HepG2 (cell line): ENCODE results near the gene NME4. TPM values are rescaled to one million over a fixed set of nuclear protein-coding genes. Genes with fewer than 3 reads are reported as not detected.

Experiments
- HNRNPK ChIP-seq: fragments of 200-400 bp; formaldehyde crosslinking; IDR thresholded peaks from 2 replicates; pipeline ENCODE4 v1.6.1; 2018; ENCODE audit warnings: low read length, low read depth, moderate library complexity, mild to moderate bottlenecking; ENCODE audit not compliant: poor library complexity, severe bottlenecking
- PCBP1 ChIP-seq: fragments of 200-400 bp; formaldehyde crosslinking; IDR thresholded peaks from 2 replicates; pipeline ENCODE4 v1.6.1; 2017; ENCODE audit warnings: mild to moderate bottlenecking, low read depth, low read length, borderline replicate concordance
- SALL1 ChIP-seq: sonication (generic); formaldehyde crosslinking; IDR thresholded peaks from 2 replicates; pipeline ENCODE4 v1.8.0; 2022; ENCODE audit warnings: mild to moderate bottlenecking, missing genetic modification reagents
- SETDB1 ChIP-seq: sonication (generic); formaldehyde crosslinking; IDR thresholded peaks from 2 replicates; pipeline ENCODE4 v1.5.1; 2020; ENCODE audit warnings: missing genetic modification reagents, mild to moderate bottlenecking, borderline replicate concordance
- SIX1 ChIP-seq: sonication (generic); formaldehyde crosslinking; IDR thresholded peaks from 2 replicates; pipeline ENCODE4 v1.4.0; 2020; ENCODE audit warnings: missing genetic modification reagents, borderline replicate concordance
- THAP11 ChIP-seq: IDR thresholded peaks from 2 replicates; pipeline ENCODE4 v1.6.1; 2016; ENCODE audit warnings: missing biosample characterization, missing genetic modification reagents
- polyA plus RNA-seq, 8 experiments: library from polyadenylated mRNA; depleted of rRNA in 3 of 8; stranded (reverse) in 7 of 8; unstranded in 1 of 8; fragments of >200 nt; fragmentation: Illumina TruSeq in 4 of 8; extraction: Trizol in 4 of 8; gene quantifications; 2 replicates each; pipeline versions ENCODE4 v1.2.1 to v1.2.3, GENCODE V29; 2011 to 2016; ENCODE audit warnings: low read depth in 4 of 8, missing spikeins in 1 of 8, mixed read lengths in 1 of 8; ENCODE audit not compliant: insufficient read depth in 1 of 8
- total RNA-seq, 5 experiments: library from RNA; depleted of rRNA; stranded (reverse); fragments of >200 nt; fragmentation: Illumina TruSeq; extraction: Trizol; gene quantifications; 2 replicates each; pipeline ENCODE4 v1.2.3, GENCODE V29; 2016; ENCODE audit warnings: low read depth in 1 of 5
- TF ChIP-seq, protein P1 (sequence below): IDR thresholded peaks from 2 replicates; pipeline ENCODE4 v1.6.1; 2012; ENCODE audit warnings: low read depth, low read length, improper control_type of control experiment
- TF ChIP-seq, protein P2 (sequence below): sonication (generic); formaldehyde crosslinking; IDR thresholded peaks from 2 replicates; pipeline ENCODE4 v1.4.0; 2020; ENCODE audit warnings: missing genetic modification reagents
- TF ChIP-seq, protein P3 (sequence below): sonication (generic); formaldehyde crosslinking; IDR thresholded peaks from 2 replicates; pipeline ENCODE4 v1.4.0; 2020; ENCODE audit warnings: missing genetic modification reagents, borderline replicate concordance

The NME4 gene
- total and polyA plus RNA-seq, 2 of the 13 experiments (the other 11 are each of a cell fraction or from before 2014, with no cell fraction given) = 121 to 263 TPM

DNA sequence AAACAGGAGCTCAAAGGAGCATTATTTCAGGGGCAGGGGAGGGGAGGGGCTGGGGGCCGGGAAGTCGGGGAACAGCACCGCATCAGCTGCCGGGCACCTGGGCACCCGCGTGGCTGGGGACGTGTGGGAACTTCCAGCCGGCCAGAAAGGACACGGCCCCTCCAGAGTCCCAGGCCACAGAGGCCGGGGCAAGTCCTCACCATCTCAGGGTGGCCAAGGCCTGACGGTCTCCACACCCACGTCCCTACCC is 16.3 kb upstream of the NME4 start (continued):
- TF ChIP-seq, protein P1, sequence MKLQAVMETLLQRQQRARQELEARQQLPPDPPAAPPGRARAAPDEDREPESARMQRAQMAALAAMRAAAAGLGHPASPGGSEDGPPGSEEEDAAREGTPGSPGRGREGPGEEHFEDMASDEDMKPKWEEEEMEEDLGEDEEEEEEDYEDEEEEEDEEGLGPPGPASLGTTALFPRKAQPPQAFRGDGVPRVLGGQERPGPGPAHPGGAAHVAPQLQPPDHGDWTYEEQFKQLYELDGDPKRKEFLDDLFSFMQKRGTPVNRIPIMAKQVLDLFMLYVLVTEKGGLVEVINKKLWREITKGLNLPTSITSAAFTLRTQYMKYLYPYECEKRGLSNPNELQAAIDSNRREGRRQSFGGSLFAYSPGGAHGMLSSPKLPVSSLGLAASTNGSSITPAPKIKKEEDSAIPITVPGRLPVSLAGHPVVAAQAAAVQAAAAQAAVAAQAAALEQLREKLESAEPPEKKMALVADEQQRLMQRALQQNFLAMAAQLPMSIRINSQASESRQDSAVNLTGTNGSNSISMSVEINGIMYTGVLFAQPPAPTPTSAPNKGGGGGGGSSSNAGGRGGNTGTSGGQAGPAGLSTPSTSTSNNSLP = no peak
- TF ChIP-seq HNRNPK = peak; percentile 0
- TF ChIP-seq, protein P2, sequence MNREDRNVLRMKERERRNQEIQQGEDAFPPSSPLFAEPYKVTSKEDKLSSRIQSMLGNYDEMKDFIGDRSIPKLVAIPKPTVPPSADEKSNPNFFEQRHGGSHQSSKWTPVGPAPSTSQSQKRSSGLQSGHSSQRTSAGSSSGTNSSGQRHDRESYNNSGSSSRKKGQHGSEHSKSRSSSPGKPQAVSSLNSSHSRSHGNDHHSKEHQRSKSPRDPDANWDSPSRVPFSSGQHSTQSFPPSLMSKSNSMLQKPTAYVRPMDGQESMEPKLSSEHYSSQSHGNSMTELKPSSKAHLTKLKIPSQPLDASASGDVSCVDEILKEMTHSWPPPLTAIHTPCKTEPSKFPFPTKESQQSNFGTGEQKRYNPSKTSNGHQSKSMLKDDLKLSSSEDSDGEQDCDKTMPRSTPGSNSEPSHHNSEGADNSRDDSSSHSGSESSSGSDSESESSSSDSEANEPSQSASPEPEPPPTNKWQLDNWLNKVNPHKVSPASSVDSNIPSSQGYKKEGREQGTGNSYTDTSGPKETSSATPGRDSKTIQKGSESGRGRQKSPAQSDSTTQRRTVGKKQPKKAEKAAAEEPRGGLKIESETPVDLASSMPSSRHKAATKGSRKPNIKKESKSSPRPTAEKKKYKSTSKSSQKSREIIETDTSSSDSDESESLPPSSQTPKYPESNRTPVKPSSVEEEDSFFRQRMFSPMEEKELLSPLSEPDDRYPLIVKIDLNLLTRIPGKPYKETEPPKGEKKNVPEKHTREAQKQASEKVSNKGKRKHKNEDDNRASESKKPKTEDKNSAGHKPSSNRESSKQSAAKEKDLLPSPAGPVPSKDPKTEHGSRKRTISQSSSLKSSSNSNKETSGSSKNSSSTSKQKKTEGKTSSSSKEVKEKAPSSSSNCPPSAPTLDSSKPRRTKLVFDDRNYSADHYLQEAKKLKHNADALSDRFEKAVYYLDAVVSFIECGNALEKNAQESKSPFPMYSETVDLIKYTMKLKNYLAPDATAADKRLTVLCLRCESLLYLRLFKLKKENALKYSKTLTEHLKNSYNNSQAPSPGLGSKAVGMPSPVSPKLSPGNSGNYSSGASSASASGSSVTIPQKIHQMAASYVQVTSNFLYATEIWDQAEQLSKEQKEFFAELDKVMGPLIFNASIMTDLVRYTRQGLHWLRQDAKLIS (CRISPR knock-in tag) = no peak
- no peak for TF ChIP-seq SETDB1 (CRISPR knock-in tag)
- TF ChIP-seq SIX1 (CRISPR knock-in tag) = no peak
- TF ChIP-seq SALL1 = no peak
- TF ChIP-seq, protein P3, sequence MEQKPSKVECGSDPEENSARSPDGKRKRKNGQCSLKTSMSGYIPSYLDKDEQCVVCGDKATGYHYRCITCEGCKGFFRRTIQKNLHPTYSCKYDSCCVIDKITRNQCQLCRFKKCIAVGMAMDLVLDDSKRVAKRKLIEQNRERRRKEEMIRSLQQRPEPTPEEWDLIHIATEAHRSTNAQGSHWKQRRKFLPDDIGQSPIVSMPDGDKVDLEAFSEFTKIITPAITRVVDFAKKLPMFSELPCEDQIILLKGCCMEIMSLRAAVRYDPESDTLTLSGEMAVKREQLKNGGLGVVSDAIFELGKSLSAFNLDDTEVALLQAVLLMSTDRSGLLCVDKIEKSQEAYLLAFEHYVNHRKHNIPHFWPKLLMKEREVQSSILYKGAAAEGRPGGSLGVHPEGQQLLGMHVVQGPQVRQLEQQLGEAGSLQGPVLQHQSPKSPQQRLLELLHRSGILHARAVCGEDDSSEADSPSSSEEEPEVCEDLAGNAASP (CRISPR knock-in tag) = no peak
- 0 out of 2 replicates have a peak, but pooled peaks have one; percentile 59 for TF ChIP-seq PCBP1
- TF ChIP-seq THAP11 (CRISPR knock-in tag) = no peak
